Measurements from ENCODE around the gene ZNF177.

Gene ZNF177

DNA sequence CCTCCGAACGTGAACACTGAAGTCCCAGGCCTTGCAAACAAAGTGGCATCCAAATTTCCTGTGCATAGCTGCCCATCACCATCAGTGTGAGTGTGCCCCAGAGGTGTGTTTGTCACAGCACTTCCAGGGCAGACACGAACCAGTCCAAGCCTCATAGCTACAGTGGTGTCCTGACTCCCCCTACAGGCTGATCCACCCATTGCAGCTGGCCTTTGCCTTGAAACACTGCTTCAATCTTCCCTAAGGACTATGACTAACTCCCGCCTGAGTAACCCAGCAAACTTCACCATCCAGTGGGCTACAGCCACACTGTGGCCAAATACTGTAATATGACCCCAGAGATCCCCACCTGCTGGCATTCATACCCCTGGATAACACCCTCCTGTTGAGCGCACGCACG lies 68.7 kb downstream of the ZNF177 start:
- no peak for DNase-seq

Measured in activated gamma-delta T cell (primary cell).